GM21737 (cell line): Measurements from ENCODE around the gene C2orf49.

ENCODE experiments used
- ATAC-seq: cut with Tn5 transposase; IDR thresholded peaks from one replicate; pipeline ENCODE4 v1.9.1; 2021; ENCODE audit warnings: mild to moderate bottlenecking, moderate library complexity; ENCODE audit not compliant: unreplicated experiment

Gene C2orf49

DNA sequence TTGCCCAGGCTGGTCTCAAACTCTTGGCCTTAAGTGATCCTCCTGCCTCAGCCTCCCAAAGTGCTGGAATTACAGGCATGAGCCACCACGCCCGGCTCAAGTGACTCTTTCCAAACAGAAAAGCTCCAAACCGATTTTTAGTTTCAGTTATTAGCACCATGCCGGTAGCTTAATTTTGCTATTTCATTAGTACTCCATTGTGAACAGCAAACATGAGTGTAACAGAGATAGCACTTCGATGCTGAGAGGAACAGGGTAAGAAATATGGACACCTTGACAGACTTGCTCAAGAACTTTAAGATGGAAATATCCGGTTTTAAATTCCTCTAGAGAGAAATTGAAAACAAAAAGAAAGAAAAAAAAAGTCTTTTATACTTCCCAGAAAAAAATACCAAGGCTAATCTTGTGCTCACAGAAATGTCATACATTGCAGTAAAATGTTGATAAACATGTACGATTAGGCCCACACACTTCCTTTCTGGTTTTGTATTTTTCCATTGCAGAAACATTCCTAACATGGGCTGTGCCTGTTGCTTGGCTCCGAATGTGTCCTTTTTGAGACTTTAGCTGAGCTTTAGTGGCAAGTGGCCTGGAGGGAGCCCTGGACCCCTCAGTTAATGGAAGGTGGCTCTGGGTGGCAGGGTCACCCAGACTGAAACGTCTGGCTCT lies 43.2 kb downstream of the C2orf49 start:
- no peak for ATAC-seq

GRCh38 chr2:105381101-105381668 lies 43.8 kb downstream of the C2orf49 start:
- ATAC-seq, result no peak

GRCh38 chr2:105382177-105382576 lies 44.8 kb downstream of the C2orf49 start:
- no peak for ATAC-seq

DNA sequence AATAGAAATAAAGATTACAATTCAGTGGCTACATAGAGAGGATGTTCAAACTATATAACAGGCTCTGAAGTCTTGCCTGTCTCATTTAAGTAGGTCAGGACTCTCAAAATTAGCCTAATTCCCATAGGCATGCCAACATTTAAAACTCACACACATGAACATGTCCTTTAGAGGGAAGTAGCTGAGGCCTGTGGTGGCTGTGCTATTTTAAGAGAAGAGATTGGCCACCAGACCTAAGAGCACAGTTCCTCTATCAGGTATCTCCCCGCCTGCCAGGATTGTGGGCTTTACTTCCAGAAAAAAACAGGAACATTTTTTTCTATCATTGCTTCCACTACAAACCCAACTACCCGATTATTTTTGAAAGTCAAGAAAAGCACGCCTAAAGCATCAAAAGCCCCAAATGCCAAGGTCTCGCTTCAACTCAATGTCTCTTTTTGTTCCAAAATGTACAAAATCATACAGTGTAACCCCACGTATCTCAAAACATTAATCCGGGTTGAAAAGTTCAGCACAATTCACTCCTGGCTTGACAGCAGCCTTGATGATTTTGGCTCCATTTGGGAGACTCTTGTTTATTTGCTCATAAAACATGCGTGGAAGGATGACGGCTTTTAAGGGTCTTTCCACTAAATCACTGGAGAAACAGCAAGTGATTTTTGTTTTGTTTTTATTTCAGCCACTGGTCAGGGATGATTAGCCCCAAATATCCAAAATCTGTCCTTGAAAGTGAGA lies 46.3 kb downstream of the C2orf49 start:
- ATAC-seq, result no peak

DNA sequence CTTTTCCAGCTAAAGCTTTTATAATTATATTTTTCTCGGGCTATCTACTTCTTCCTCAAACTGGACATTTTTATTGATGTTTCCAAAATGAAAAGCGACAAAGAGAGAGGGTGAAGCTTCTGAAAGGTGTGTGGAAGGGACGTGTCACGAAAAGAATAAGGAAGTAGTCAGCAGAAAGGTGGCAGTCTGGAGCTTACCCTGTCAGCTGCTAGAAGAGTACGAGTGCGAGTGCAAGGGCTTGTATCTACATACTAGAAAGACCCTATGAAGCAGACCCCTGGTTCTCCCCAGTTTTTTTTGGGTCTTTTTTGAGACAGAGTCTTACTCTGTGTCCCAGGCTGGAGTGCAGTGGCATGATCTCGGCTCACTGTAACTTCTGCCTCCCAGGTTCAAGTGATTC lies 46.9 kb downstream of the C2orf49 start:
- no peak for ATAC-seq

DNA sequence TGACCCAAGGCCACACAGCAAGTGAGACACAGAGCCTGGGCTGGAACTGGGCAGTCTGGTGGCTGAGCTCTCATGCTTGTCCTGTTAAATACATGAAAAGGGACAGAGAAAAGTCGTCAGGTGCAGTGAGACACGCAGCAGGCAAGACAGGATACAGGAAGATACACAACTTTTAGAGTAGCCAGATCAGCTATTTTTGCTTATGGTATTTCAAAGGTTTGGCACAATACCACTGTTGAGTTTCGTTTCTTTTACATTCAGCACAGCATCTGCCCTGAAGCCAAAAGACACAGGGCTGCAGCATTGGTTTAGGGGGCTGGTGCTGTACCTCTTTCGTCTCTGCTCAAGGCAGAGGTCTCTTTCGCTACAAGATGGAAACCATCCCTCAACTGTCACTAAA lies 47.5 kb downstream of the C2orf49 start:
- ATAC-seq, result no peak

- ATAC-seq, result no peak
These were observed 48.6 kb downstream of the C2orf49 start for GRCh38 chr2:105385731-105386540.

DNA sequence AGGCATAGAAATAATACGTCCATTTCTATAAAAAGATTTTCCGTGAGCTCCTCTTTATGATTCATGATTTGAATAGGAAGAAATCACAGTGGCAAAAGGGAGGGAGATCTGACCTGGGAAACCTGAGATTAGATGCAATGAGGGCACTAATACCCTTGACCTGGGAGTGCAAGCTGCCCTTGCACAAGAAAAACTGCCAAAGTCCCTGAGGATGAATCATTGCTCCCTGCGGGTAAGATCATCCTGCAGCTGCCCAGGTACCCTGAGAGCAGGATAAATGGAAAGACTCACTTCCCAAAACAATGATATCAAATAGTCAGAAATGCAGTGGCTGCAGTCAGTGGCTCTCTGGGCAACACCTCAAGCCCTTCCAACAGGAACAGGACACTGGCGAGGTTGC lies 49.9 kb downstream of the C2orf49 start:
- no peak for ATAC-seq

DNA sequence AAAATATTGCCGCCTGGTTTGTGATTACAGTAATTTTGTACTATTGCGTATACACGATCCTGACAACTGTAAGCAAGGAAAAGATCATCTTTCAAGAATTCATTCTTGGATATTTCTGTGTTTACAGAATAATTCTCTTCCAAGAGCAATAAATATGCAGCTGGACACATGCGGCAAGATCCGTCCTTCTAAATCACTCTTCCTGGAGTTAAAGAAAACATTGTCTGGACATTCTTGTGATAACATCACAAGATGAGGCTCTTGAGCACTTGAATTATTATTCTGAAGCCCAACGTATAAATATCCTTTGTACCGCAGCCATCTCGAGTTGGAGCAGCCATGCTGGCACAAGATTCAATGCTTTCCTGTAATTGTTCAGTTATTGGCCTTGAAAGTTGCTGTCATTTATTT lies 51.6 kb downstream of the C2orf49 start:
- ATAC-seq, result no peak

DNA sequence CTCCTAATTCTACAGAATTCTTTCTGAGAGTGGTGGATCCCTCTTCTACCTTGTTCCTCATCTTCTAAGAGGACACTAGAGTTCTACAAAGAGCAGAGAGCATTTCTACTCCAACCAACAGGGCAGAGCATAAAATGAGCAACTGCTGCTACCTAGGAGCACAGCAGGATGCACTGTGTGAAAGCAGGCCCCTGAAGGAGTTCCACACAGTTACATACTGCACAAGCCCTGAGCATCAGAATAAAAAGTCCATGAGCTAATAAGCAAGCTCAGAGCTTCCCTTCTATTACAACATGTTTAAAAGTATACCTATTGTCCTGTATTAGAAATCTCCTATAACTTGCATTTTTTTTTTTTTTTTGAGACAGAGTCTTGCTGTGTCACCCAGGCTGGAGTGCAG lies 53.1 kb downstream of the C2orf49 start:
- ATAC-seq, result no peak

GRCh38 chr2:105391058-105391627 lies 53.8 kb downstream of the C2orf49 start:
- ATAC-seq, result no peak

- ATAC-seq, result no peak
These were observed 54.7 kb downstream of the C2orf49 start for GRCh38 chr2:105391763-105392662.

DNA sequence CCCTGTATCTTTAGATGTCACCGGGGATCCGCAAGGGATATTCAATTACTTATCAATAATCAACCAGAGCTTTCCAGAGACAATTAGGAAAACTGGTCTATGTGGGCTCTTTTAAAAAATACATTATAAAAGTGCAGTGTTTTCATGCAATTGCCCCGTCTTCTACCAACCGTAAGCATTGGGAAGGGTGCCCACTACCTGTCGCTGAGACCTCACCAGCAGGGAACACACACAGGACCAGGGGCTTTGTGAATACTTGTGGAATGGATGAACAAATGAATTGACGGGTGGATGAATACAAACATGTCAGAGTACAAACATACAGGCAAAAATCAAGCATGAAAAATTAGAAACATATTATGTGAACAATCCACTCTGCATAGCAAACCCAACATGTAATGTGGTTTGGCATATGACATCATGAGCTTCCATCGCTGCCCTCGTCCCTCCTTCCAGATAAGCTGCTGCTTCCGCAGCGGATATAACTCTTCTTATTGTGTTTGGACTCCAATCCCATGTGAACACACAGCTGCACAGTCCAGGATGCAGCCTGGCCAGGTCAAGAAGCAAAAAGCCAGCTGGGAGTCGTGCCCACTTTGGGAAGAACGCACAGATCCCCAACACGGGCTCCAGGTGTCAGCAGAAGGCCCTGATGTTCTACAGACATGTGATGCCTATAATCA lies 56.2 kb downstream of the C2orf49 start:
- ATAC-seq, result no peak

- ATAC-seq, result no peak
These were observed 57.7 kb downstream of the C2orf49 start for GRCh38 chr2:105394951-105395611.

DNA sequence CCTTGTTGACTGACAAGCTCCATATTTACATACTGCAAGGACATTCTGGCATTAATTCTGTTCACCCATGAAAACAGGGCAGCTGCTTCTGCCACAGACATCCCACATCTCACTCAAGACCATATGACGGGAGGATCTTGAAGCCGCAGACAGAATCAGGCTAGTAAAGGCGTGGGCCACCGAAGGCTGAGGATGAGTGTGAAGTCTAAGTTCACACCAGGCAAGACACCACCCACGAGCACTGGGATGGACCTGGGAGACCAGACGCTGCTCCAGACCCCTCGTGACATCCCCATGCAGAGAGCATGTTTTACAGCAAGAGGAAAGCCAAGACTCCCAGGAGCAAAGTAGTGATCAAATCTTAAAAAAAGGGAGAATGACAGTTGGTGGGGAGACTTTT lies 58.4 kb downstream of the C2orf49 start:
- no peak for ATAC-seq

- no peak for ATAC-seq
These were observed 59.1 kb downstream of the C2orf49 start for GRCh38 chr2:105396254-105397024.

GRCh38 chr2:105397025-105397722 lies 59.8 kb downstream of the C2orf49 start:
- ATAC-seq, result no peak

DNA sequence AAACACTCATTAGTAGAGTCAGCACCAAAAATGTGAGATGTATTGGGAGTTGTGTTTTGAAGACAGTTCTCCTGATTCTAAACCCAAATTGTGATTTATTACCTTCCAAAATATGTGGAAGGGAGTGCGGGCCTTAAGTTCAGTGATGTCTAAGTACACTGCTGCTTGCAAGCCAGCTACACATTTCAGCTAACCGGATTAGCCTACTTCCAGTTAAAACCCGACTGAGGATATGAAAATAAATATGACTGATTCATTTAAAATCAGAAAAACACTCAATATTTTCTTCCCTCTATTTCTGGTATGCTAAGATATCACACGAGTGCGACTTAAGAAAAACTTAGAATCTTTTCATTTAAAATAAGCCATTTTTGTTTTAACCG lies 60.6 kb downstream of the C2orf49 start:
- no peak for ATAC-seq
